ENCODE measurements around the gene KDR.

The KDR gene

DNA sequence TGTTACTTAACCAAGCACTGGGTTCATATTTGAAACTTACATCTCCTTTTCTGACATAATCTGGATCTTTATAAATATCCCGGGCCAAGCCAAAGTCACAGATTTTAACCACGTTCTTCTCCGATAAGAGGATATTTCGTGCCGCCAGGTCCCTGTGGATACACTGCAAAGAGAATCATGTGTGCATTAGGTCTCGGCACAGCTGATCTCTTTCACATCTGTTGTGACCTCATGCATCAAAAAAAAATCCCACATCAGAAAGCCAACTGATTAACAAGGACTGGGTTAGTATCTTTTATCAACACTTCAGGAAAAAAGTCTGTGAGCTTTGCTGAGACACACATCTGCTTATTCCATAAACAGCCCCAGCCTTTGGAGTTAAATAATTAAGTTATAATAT is 35.5 kb downstream of the KDR start:
- no peak overlapping the region for H3K27ac ChIP-seq
- TF ChIP-seq, protein P1, sequence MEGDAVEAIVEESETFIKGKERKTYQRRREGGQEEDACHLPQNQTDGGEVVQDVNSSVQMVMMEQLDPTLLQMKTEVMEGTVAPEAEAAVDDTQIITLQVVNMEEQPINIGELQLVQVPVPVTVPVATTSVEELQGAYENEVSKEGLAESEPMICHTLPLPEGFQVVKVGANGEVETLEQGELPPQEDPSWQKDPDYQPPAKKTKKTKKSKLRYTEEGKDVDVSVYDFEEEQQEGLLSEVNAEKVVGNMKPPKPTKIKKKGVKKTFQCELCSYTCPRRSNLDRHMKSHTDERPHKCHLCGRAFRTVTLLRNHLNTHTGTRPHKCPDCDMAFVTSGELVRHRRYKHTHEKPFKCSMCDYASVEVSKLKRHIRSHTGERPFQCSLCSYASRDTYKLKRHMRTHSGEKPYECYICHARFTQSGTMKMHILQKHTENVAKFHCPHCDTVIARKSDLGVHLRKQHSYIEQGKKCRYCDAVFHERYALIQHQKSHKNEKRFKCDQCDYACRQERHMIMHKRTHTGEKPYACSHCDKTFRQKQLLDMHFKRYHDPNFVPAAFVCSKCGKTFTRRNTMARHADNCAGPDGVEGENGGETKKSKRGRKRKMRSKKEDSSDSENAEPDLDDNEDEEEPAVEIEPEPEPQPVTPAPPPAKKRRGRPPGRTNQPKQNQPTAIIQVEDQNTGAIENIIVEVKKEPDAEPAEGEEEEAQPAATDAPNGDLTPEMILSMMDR (IDR thresholded peaks at IDR 0.05), result no peak
- no peak for TF ChIP-seq ZFX (IDR thresholded peaks at IDR 0.05; ENCODE audit: borderline replicate concordance)

GRCh38 chr4:55087913-55088260 is 37.5 kb downstream of the KDR start:
- no peak overlapping the region for H3K27ac ChIP-seq
- TF ChIP-seq, protein P1 (IDR thresholded peaks at IDR 0.05), result no peak
- no peak for TF ChIP-seq ZFX (IDR thresholded peaks at IDR 0.05; ENCODE audit: borderline replicate concordance)

GRCh38 chr4:55087009-55087912 is 38.1 kb downstream of the KDR start:
- no peak overlapping the region for H3K27ac ChIP-seq
- TF ChIP-seq, protein P1 (IDR thresholded peaks at IDR 0.05), result no peak
- TF ChIP-seq ZFX (IDR thresholded peaks at IDR 0.05; ENCODE audit: borderline replicate concordance), result no peak

- TF ChIP-seq, protein P1 (IDR thresholded peaks at IDR 0.05), result no peak
- TF ChIP-seq ZFX (IDR thresholded peaks at IDR 0.05; ENCODE audit: borderline replicate concordance), result no peak
- no peak overlapping the region for H3K27ac ChIP-seq
Measured at GRCh38 chr4:55086578-55086977, 38.8 kb downstream of the KDR start.

DNA sequence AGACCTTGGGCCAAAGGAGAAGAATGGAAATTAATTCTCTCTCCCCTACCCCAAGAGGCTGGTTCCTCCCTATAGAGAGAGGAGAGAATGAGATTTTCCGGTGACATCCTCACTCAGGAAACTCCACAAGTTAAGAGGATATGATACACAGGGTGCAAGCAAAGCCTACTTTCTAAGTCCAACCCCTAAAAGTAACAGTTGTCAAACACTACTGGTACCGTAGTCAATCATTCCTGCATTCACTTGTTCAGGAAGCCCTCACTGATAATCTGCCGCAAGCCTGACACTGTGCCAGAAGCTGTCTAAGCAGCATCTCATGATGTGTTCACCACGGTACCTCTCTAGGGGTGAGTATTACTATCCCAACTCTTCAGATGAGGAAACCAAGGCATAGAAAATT is 41.7 kb downstream of the KDR start:
- TF ChIP-seq ZFX (IDR thresholded peaks at IDR 0.05; ENCODE audit: borderline replicate concordance), result no peak
- TF ChIP-seq, protein P1 (IDR thresholded peaks at IDR 0.05), result no peak
- H3K27ac ChIP-seq, result no peak overlapping the region

DNA sequence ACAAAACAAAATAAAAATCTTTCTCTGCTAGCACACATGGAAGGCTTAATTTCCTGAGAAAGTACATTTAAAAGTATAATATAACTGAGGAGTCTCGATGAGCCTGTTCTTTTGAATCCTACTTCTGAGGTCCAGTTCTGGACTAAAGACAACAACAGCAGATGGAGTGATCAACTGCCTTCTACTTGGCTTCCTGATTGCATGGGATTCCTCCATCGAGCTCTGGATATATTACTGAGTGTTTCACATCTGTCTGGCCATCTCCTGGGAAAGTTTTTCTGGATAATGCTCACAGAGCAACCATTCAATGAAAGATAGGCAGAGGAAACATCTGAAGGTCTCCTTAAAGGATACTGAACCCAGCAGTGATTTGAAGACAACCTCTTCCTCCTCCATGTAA is 42.6 kb downstream of the KDR start:
- no peak for TF ChIP-seq ZFX (IDR thresholded peaks at IDR 0.05; ENCODE audit: borderline replicate concordance)
- TF ChIP-seq, protein P1 (IDR thresholded peaks at IDR 0.05), result no peak
- H3K27ac ChIP-seq, result no peak overlapping the region

- TF ChIP-seq, protein P1 (IDR thresholded peaks at IDR 0.05), result no peak
- no peak for TF ChIP-seq ZFX (IDR thresholded peaks at IDR 0.05; ENCODE audit: borderline replicate concordance)
- no peak overlapping the region for H3K27ac ChIP-seq
Measured at GRCh38 chr4:55080174-55080865, 45.1 kb downstream of the KDR start.

All from 22Rv1 (cell line).